Measurements from ENCODE around the gene MYH4.

Gene MYH4

GRCh38 chr17:10469459-10469858 is at the start of gene MYH4:
Gene MYH4, minus strand, starts transcription at chr17:10469559. Its CDS starts 2,814 bp downstream, at chr17:10466745.
- DNase-seq (ENCODE audit: insufficient read length, low spot score), result no peak
- no peak for FAIRE-seq

- DNase-seq (ENCODE audit: insufficient read length, low spot score) (no peak), FAIRE-seq (no peak)
Measured at GRCh38 chr17:10518271-10519037, 49.1 kb upstream of the MYH4 start, which contains the start of gene MYH1. Gene MYH1, minus strand, starts transcription at chr17:10518542. Its CDS starts 1,900 bp downstream, at chr17:10516642.

GRCh38 chr17:10516638-10517037 is 47.3 kb upstream of the MYH4 start:
- DNase-seq (ENCODE audit: insufficient read length, low spot score), result no peak
- no peak for FAIRE-seq

- no peak for FAIRE-seq
- DNase-seq (ENCODE audit: insufficient read length, low spot score), result no peak
Measured at GRCh38 chr17:10516065-10516464, 46.7 kb upstream of the MYH4 start.

DNA sequence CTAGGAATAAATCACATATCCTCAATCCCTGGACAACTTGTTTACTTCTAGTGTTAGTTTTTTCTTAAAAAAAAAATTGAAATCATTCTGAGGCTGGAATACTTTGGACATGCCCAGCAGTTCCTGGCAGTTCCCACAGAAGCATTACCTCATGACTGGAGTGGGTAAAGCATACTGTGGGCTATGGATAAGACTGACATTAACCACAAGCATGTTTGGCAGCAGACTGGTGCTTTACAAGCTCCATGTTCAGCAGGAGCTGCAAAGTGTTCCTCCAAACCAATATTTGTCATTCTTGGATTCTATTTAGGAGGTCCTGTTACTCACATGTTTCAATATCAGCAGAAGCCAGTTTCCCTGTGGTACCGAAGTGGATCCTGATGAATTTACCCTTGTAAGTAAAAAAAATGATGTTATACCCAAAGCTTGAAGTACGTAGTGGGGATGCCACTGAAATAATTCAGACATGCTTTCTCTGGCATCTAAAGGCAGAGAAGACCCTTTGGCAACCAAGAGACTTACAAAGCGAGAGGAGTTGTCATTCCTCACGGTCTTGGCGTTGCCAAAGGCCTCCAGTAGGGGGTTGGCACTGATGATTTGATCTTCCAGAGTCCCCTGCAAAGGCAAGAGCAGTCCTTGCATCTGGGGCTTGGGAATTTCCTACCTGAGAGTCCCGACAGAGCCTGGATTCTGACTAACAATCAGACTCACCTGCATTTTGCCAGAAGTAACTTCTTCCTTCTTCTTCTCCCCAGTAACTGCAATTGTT is 44.1 kb upstream of the MYH4 start:
- FAIRE-seq (no peak), DNase-seq (ENCODE audit: insufficient read length, low spot score) (no peak)

DNA sequence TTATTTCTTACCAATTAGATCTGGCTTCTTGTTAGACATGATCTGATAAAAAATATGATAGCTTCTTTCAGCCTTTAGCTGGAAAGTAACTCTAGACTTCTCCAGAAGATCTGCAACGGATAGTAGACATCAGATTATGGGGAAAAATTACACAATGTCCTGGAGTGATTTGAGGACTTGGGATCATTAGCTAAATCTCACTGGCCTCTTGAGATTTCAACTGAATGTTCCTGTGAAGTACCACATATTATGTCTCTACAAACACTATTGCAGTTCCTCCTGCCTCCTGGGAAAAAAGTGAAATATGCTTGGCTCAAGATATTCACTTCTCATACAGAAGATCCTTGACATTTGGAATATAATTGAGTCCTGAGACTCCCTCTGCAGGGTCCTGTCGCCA is 43.5 kb upstream of the MYH4 start:
- DNase-seq (ENCODE audit: insufficient read length, low spot score), result no peak
- no peak for FAIRE-seq

- FAIRE-seq, result no peak
- DNase-seq (ENCODE audit: insufficient read length, low spot score), result no peak
Measured at GRCh38 chr17:10499950-10500349, 30.6 kb upstream of the MYH4 start.

- no peak for FAIRE-seq
Measured at GRCh38 chr17:10492004-10492403, 22.6 kb upstream of the MYH4 start.

GRCh38 chr17:10482252-10482651 is 12.9 kb upstream of the MYH4 start:
- DNase-seq (ENCODE audit: insufficient read length, low spot score) (no peak), FAIRE-seq (no peak)

More at GRCh38 chr17:10492004-10492403, 22.6 kb upstream of the MYH4 start:
- DNase-seq (ENCODE audit: insufficient read length, low spot score), result no peak

- DNase-seq (ENCODE audit: insufficient read length, low spot score) (no peak), FAIRE-seq (no peak)
Measured at GRCh38 chr17:10477701-10478100, 8.3 kb upstream of the MYH4 start.

GRCh38 chr17:10474536-10474935 is 5.2 kb upstream of the MYH4 start:
- DNase-seq (ENCODE audit: insufficient read length, low spot score) (no peak), FAIRE-seq (no peak)

- FAIRE-seq (no peak), DNase-seq (ENCODE audit: insufficient read length, low spot score) (no peak)
Measured at GRCh38 chr17:10471858-10472257, 2.5 kb upstream of the MYH4 start.

- no peak for FAIRE-seq
- no peak for DNase-seq (ENCODE audit: insufficient read length, low spot score)
Measured at GRCh38 chr17:10463402-10463801, 6.0 kb downstream of the MYH4 start.

- FAIRE-seq (no peak), DNase-seq (ENCODE audit: insufficient read length, low spot score) (no peak)
Measured at GRCh38 chr17:10460062-10460461, 9.3 kb downstream of the MYH4 start.

DNA sequence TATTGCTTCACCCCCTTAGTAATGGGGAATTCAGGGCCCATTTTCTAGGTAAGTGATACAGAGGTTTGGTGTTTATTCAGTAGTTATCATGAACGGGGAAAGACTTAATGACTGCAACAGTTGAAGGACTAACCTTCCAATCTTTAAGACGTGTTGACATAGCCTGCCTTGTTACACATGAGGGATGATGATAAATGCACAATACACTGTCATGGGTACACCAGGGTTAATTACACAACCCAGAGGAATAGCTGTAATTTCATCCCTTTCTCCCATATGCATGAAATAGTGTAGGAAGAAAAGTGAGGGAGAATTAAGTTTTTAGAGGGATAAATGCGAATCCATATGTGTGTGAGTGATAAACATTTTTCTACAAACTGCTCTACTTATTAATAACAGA is 10.7 kb downstream of the MYH4 start:
- DNase-seq (ENCODE audit: insufficient read length, low spot score) (no peak), FAIRE-seq (no peak)

GRCh38 chr17:10457952-10458351 is 11.4 kb downstream of the MYH4 start:
- DNase-seq (ENCODE audit: insufficient read length, low spot score) (no peak), FAIRE-seq (no peak)

- FAIRE-seq (no peak), DNase-seq (ENCODE audit: insufficient read length, low spot score) (no peak)
Measured at GRCh38 chr17:10447026-10447931, 22.1 kb downstream of the MYH4 start.

- FAIRE-seq (no peak), DNase-seq (ENCODE audit: insufficient read length, low spot score) (no peak)
Measured at GRCh38 chr17:10439816-10440215, 29.5 kb downstream of the MYH4 start.

GRCh38 chr17:10435096-10435495 is 34.3 kb downstream of the MYH4 start:
- FAIRE-seq (no peak), DNase-seq (ENCODE audit: insufficient read length, low spot score) (peak; percentile 5)

GRCh38 chr17:10429421-10430045 is 39.8 kb downstream of the MYH4 start:
- FAIRE-seq, result no peak

More at GRCh38 chr17:10429421-10430045, 39.8 kb downstream of the MYH4 start:
- DNase-seq (ENCODE audit: insufficient read length, low spot score), result peak; percentile 15
